ENCODE measurements around the gene CCNB2. TPM values are rescaled to one million over a fixed set of nuclear protein-coding genes. Genes with fewer than 3 reads are reported as not detected.
A peak's percentile ranks its signal among the peaks of the same experiment; 100 is the strongest.
"Not testable (repeated sequence)": the region's sequence is repeated elsewhere in the genome, so short reads cannot be mapped to it uniquely, and the experiment has no call there.

The CCNB2 gene
- total RNA-seq, 2 experiments from 2014 or later = 68.0 to 75.3 TPM

DNA sequence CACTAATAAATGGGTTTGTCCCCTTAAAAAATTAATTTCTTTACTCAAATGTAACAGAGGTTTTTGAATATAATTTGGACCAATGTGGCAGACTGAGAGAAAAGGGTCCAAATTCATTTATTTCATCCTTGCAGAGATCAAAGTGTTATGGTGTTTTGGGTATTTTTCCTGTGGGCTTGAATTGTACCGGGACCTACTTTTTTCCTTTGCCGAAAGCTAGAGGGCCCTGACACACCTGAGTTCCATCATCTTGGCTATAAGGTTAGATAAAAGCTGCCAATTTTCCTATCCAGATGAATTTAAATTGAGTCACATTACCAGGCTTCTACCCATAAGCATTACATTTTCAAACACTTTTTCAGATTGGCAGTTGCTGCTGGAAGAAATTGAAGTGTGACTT lies 908 bp downstream of the CCNB2 start:
- ChIA-PET POLR2A (no interaction called here), CTCF (no interaction called here)
- peaks cover 11% of the 10 kb centered on the region for H3K4me1 Mint-ChIP-seq
- intact Hi-C loops (cut with DNase I, micrococcal nuclease) = loop anchor here (1.0 to 10.0 kb wide), 5 partner anchors 119 to 551 kb away; partner anchors contain the start of genes GTF2A2 (in 1 of the 2), RNF111 (in 1 of the 2) and SLTM (in 1 of the 2)
- no peaks in the 10 kb centered on the region for H3K27me3 Mint-ChIP-seq
- H3K4me3 Mint-ChIP-seq = peak overlapping the region; percentile 91
- DNase-seq (no peak), ATAC-seq (no peak)
- H3K36me3 Mint-ChIP-seq (ENCODE audit: low read depth) = peaks cover 23% of the 10 kb centered on the region
- no peaks in the 10 kb centered on the region for H3K9me3 Mint-ChIP-seq (ENCODE audit: low read depth)
- peak overlapping the region; percentile 91 for H3K27ac Mint-ChIP-seq

- ChIA-PET CTCF (interaction anchor here (1.0 kb wide), 1 partner anchor 154 kb away, joined by 3 read pairs; no protein-coding TSS in a partner anchor), POLR2A (no interaction called here)
- Mint-ChIP-seq H3K36me3 (ENCODE audit: low read depth) (peaks cover 52% of the 10 kb centered on the region), H3K27me3 (no peaks in the 10 kb centered on the region), H3K4me1 (no peaks in the 10 kb centered on the region), H3K9me3 (ENCODE audit: low read depth) (no peaks in the 10 kb centered on the region), H3K4me3 (no peak overlapping the region), H3K27ac (no peak overlapping the region)
- no peak for ATAC-seq
- intact Hi-C loops (cut with DNase I, micrococcal nuclease) = no loop called here
- no peak for DNase-seq
Observed at GRCh38 chr15:59111251-59111650, 6.3 kb downstream of the CCNB2 start.

DNA sequence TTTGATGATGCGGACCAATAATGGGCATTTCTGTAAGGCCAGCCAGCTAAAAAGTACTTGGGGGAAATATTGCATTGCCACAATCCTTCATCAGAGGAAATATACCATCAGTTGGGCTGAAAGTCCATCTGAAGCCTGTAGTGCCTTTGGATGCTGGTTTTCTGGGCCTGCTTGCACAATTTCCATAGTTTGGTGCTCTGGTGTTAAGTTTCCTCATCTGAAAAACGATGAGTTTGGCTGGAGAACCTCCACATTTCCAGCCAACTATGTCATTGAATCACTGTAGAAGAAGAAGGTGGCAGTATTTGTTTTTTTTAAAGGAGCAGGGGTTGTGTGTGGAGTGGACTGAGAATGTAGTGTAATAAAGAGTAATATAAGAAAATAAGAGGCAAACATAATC lies 10.1 kb downstream of the CCNB2 start:
- ATAC-seq (no peak), DNase-seq (no peak)
- H3K4me3 Mint-ChIP-seq = no peak overlapping the region
- H3K27ac Mint-ChIP-seq = no peak overlapping the region
- intact Hi-C loops (cut with DNase I, micrococcal nuclease) = no loop called here
- H3K4me1 Mint-ChIP-seq = no peaks in the 10 kb centered on the region
- H3K9me3 Mint-ChIP-seq (ENCODE audit: low read depth) = no peaks in the 10 kb centered on the region
- ChIA-PET POLR2A (no interaction called here), CTCF (no interaction called here)
- H3K36me3 Mint-ChIP-seq (ENCODE audit: low read depth) = peaks cover 53% of the 10 kb centered on the region
- H3K27me3 Mint-ChIP-seq = no peaks in the 10 kb centered on the region

DNA sequence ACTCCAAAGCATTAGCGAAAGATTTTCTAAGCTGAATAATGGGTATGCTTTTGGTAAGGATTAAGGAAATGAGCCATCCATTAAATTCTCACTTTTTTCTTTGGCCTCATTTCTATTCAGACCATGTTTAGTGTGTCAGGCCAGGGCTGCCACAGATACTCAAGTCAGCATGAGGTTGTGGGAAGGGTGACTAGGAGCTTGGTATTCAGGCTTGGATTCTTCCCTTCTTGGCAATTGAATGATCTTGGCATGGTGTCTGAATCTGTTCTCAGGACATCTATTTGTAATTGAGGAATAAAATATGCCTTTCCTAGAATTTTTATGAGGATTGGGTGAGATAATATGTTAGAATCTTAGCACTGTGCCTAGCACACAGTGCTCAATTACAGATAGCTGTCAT lies 11.2 kb downstream of the CCNB2 start:
- ChIA-PET POLR2A (interaction anchor here (0.6 kb wide), 1 partner anchor 139 kb away, joined by 4 read pairs; no protein-coding TSS in a partner anchor), CTCF (no interaction called here)
- no peaks in the 10 kb centered on the region for H3K27me3 Mint-ChIP-seq
- DNase-seq = no peak
- H3K36me3 Mint-ChIP-seq (ENCODE audit: low read depth) = peaks cover 48% of the 10 kb centered on the region
- H3K4me3 Mint-ChIP-seq = no peak overlapping the region
- intact Hi-C loops (cut with DNase I, micrococcal nuclease) = no loop called here
- H3K4me1 Mint-ChIP-seq = no peaks in the 10 kb centered on the region
- H3K9me3 Mint-ChIP-seq (ENCODE audit: low read depth) = no peaks in the 10 kb centered on the region
- ATAC-seq = no peak
- no peak overlapping the region for H3K27ac Mint-ChIP-seq

DNA sequence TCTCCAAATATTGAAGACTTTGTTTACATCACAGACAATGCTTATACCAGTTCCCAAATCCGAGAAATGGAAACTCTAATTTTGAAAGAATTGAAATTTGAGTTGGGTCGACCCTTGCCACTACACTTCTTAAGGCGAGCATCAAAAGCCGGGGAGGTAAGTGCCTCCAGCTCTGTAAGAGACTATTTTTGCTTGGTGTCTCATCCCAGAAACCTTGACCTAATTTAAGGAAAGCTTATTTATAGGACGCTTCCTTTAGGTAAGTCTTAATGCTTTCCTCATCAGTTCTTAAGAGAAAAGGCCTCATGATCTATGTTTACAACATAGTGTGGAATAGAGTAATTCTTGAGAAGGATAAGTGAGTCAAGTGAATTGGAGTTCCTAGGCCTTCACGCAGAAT lies 11.8 kb downstream of the CCNB2 start:
- intact Hi-C loops (cut with DNase I, micrococcal nuclease) = no loop called here
- ChIA-PET CTCF (no interaction called here), POLR2A (no interaction called here)
- ATAC-seq (no peak), DNase-seq (no peak)
- H3K27me3 Mint-ChIP-seq = no peaks in the 10 kb centered on the region
- H3K36me3 Mint-ChIP-seq (ENCODE audit: low read depth) = peaks cover 47% of the 10 kb centered on the region
- no peaks in the 10 kb centered on the region for H3K9me3 Mint-ChIP-seq (ENCODE audit: low read depth)
- no peak overlapping the region for H3K4me3 Mint-ChIP-seq
- H3K27ac Mint-ChIP-seq = no peak overlapping the region
- no peaks in the 10 kb centered on the region for H3K4me1 Mint-ChIP-seq

DNA sequence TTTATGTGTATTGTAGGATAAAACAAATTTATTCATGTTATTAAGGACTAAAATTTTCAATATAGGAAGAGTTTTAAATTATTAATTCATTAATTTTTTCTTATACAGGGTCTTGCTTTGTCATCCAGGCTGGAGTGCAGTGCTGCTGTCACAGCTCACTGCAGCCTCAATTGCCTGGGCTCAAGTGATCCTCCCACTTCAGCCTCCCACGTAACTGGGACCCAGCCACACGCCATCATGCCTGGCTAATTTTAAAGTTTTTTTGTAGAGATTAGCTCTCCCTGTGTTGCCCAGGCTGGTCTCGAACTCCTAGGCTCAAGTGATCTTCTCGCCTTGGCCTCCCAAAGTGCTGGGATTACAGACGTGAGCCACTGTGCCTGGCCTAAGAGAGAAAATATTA lies 14.7 kb downstream of the CCNB2 start:
- CTCF ChIA-PET = interaction anchor here (1.5 kb wide), 1 partner anchor 140 kb away, joined by 3 read pairs; no protein-coding TSS in a partner anchor
- Mint-ChIP-seq H3K4me1 (no peaks in the 10 kb centered on the region), H3K27ac (no peak overlapping the region), H3K36me3 (ENCODE audit: low read depth) (peaks cover 50% of the 10 kb centered on the region), H3K9me3 (ENCODE audit: low read depth) (no peaks in the 10 kb centered on the region), H3K4me3 (no peak overlapping the region), H3K27me3 (no peaks in the 10 kb centered on the region)
- ATAC-seq = no peak
- DNase-seq = no peak
- intact Hi-C loops (cut with DNase I, micrococcal nuclease) = no loop called here
- POLR2A ChIA-PET = no interaction called here

DNA sequence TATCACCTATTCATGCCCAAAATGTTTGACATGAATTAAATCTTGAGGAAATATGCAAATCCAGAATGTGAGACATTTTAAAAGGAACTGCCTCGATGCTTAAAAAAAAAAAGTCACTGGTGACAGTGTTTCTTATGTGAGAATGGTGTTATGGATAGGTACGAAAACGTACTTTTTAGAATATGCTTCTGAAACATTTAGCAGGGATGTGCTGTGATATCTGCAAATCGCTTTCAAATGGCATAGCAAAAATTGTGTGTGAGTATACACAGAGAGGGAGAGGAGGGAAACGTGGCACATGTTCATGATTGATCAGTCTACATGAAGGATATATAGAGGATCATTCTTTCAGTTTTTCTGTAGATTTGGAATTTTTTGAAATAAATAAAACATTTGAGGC lies 16.0 kb downstream of the CCNB2 start:
- intact Hi-C loops (cut with DNase I, micrococcal nuclease) = no loop called here
- Mint-ChIP-seq H3K9me3 (ENCODE audit: low read depth) (no peaks in the 10 kb centered on the region), H3K27me3 (no peaks in the 10 kb centered on the region), H3K27ac (no peak overlapping the region), H3K4me3 (no peak overlapping the region), H3K36me3 (ENCODE audit: low read depth) (peaks cover 47% of the 10 kb centered on the region), H3K4me1 (no peaks in the 10 kb centered on the region)
- DNase-seq (no peak), ATAC-seq (no peak)
- ChIA-PET CTCF (no interaction called here), POLR2A (interaction anchor here (0.6 kb wide), 1 partner anchor 293 kb away, joined by 12 read pairs; no protein-coding TSS in a partner anchor)

DNA sequence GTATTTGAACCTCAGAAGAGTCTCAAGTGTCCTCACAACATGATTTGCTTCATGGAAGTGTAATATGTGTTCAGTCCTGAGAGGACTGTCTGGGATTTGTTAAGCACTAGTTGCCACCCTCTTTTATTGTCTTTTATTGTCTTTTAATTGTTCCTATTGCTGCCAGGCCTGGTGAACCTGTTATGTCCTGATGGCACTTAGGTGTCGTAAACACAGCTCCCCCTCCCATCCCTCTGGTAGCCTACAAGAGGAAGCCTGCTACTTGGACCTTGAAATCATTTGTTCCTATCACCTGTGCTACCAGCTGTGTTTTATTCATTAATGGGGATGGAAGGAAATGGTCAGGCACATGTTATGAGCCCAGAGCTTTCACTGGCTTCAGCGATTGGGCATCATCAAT lies 19.3 kb downstream of the CCNB2 start:
- POLR2A ChIA-PET = no interaction called here
- DNase-seq (no peak), ATAC-seq (no peak)
- intact Hi-C loops (cut with DNase I, micrococcal nuclease) = no loop called here
- no peaks in the 10 kb centered on the region for H3K27me3 Mint-ChIP-seq
- no peaks in the 10 kb centered on the region for H3K4me1 Mint-ChIP-seq
- no peak overlapping the region for H3K4me3 Mint-ChIP-seq
- H3K9me3 Mint-ChIP-seq (ENCODE audit: low read depth) = peaks cover under 1% of the 10 kb centered on the region
- CTCF ChIA-PET = interaction anchor here (1.0 kb wide), 1 partner anchor 20 kb away, joined by 4 read pairs; no protein-coding TSS in a partner anchor
- H3K36me3 Mint-ChIP-seq (ENCODE audit: low read depth) = peaks cover 50% of the 10 kb centered on the region
- H3K27ac Mint-ChIP-seq = no peak overlapping the region

- intact Hi-C loops (cut with DNase I, micrococcal nuclease); DNase-seq; H3K4me3 Mint-ChIP-seq; H3K27ac Mint-ChIP-seq; ATAC-seq; H3K27me3 Mint-ChIP-seq; H3K9me3 Mint-ChIP-seq (ENCODE audit: low read depth); H3K4me1 Mint-ChIP-seq: not testable (repeated sequence)
- ChIA-PET POLR2A (interaction anchor here (0.6 kb wide), 1 partner anchor 19 kb away, joined by 5 read pairs; no protein-coding TSS in a partner anchor), CTCF (interaction anchor here (0.8 kb wide), 1 partner anchor 169 kb away, joined by 3 read pairs; no protein-coding TSS in a partner anchor)
- H3K36me3 Mint-ChIP-seq (ENCODE audit: low read depth) = peaks cover 61% of the 10 kb centered on the region
Observed at GRCh38 chr15:59125683-59126082, 20.7 kb downstream of the CCNB2 start.

DNA sequence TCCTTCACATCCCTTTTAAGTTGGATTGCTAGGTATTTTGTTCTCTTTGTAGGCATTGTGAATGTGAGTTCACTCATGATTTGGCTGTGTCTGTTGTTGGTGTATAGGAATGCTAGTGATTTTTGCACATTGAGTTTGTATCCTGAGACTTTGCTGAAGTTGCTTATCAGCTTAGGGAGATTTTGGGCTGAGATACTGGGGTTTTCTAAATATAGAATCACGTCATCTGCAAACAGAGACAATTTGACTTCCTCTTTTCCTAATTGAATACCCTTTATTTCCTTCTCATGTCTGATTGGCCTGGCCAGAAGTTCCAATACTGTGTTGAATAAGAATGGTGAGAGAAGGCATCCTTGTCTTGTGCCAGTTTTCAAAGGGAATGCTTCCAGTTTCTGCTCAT lies 22.3 kb downstream of the CCNB2 start:
- H3K4me3 Mint-ChIP-seq; CTCF ChIA-PET; DNase-seq; H3K27me3 Mint-ChIP-seq; H3K27ac Mint-ChIP-seq; POLR2A ChIA-PET; ATAC-seq; intact Hi-C loops (cut with DNase I, micrococcal nuclease); H3K4me1 Mint-ChIP-seq; H3K9me3 Mint-ChIP-seq (ENCODE audit: low read depth): not testable (repeated sequence)
- H3K36me3 Mint-ChIP-seq (ENCODE audit: low read depth) = peaks cover 67% of the 10 kb centered on the region

DNA sequence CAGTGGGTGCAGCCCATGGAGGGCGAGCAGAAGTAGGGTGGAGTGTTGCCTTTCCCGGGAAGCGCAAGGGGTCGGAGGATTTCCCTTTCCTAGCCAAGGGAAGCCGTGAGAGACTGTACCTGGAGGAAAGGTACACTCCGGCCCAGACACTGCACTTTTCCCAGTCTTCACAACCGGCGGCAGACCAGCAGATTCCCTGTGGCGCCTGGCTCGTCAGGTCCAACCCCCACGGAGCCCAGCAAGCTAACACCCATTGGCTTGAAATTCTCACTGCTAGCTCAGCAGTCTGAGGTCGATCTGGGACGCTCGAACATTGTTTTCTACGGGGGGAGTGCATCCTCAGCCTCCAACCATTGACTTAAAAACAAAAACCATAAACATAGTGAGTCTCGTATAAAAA lies 26.5 kb downstream of the CCNB2 start:
- ChIA-PET CTCF (no interaction called here), POLR2A (no interaction called here)
- H3K27me3 Mint-ChIP-seq = no peaks in the 10 kb centered on the region
- intact Hi-C loops (cut with DNase I, micrococcal nuclease) = no loop called here
- no peaks in the 10 kb centered on the region for H3K4me1 Mint-ChIP-seq
- DNase-seq = no peak
- peaks cover 8% of the 10 kb centered on the region for H3K9me3 Mint-ChIP-seq (ENCODE audit: low read depth)
- no peak overlapping the region for H3K27ac Mint-ChIP-seq
- no peak for ATAC-seq
- H3K36me3 Mint-ChIP-seq (ENCODE audit: low read depth) = peaks cover 40% of the 10 kb centered on the region
- H3K4me3 Mint-ChIP-seq = no peak overlapping the region

- H3K9me3 Mint-ChIP-seq (ENCODE audit: low read depth) = peaks cover 8% of the 10 kb centered on the region
- H3K27me3 Mint-ChIP-seq = no peaks in the 10 kb centered on the region
- no peak overlapping the region for H3K27ac Mint-ChIP-seq
- peaks cover under 1% of the 10 kb centered on the region for H3K4me1 Mint-ChIP-seq
- DNase-seq (no peak), ATAC-seq (no peak)
- CTCF ChIA-PET = no interaction called here
- H3K36me3 Mint-ChIP-seq (ENCODE audit: low read depth) = peaks cover 38% of the 10 kb centered on the region
- POLR2A ChIA-PET = no interaction called here
- intact Hi-C loops (cut with DNase I, micrococcal nuclease) = no loop called here
- no peak overlapping the region for H3K4me3 Mint-ChIP-seq
Observed at GRCh38 chr15:59131969-59132562, 27.1 kb downstream of the CCNB2 start.

All from activated CD4-positive, alpha-beta T cell treated with anti-CD3 and anti-CD28 coated beads for 36 hours (primary cell).